ENCODE data around the gene C10orf88. TPM values are rescaled to one million over a fixed set of nuclear protein-coding genes. Genes with fewer than 3 reads are reported as not detected.

Gene C10orf88
- total and polyA plus RNA-seq, 9 of the 15 experiments (the other 6 are each of a cell fraction or from before 2014, with no cell fraction given): 2.5 to 9.6 (median 7.5) TPM

DNA sequence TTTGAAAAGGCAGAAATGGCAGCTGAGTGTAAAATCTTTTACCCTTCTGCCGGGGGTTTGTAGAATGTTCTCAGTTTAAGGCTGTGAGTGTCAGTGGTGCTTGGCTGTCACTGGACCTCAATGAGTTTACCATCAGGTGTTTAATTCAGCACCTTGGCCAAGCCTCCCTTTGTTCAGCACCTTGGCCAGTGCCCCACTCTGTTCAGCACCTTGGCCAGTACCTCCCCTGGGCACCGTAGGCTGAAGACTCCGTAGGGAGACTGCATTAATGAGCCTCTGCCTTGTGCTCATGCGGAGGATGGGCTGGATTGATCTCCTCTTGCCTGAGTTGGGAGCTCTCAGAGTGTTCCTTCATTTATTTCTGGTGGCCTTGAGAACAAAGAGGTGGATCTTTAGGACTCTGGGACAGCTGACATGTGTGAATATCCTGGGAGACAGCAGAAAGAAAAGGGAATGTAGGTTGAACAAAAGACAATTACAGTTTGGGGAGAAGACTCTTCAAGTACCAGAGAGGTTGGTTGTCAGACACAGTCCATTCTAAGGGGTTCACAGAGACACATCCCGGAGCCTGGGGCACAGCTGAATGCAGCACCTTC lies 42.0 kb downstream of the C10orf88 start (continued):
- TF ChIP-seq E2F8 (IDR thresholded peaks at IDR 0.05; ENCODE audit: low read depth, partially characterized antibody) (peak; percentile 44), DDX20 (tag; IDR thresholded peaks at IDR 0.05; ENCODE audit: low read depth) (no peak; the same call in 1 of the 2 replicates), ZNF696 (CRISPR knock-in tag; conservative IDR thresholded peaks at IDR 0.05) (no peak), SIRT6 (IDR thresholded peaks at IDR 0.05; ENCODE audit: low read depth, low read length) (no peak), MXI1 (IDR thresholded peaks at IDR 0.05; ENCODE audit: low read depth, low read length) (0 out of 2 replicates have a peak, but pooled peaks have one; percentile 29), TAL1 (IDR thresholded peaks at IDR 0.05) (no peak), SAP30 (IDR thresholded peaks at IDR 0.05; ENCODE audit: borderline replicate concordance, insufficient read depth, low read depth, low read length, poor library complexity, severe bottlenecking) (peak; percentile 70), MAX (CRISPR knock-in tag; IDR thresholded peaks at IDR 0.05) (peak; percentile 68; the same call in 1 of the 2 replicates), ASH1L (IDR thresholded peaks at IDR 0.05; ENCODE audit: borderline replicate concordance, low read depth, partially characterized antibody) (no peak), ESRRA (IDR thresholded peaks at IDR 0.05; ENCODE audit: borderline replicate concordance, low read depth) (no peak), EWSR1 (IDR thresholded peaks at IDR 0.05; ENCODE audit: borderline replicate concordance, low read depth, partially characterized antibody) (no peak), HDAC2 (IDR thresholded peaks at IDR 0.05) (peak; percentile 93), RFX5 (IDR thresholded peaks at IDR 0.05; ENCODE audit: low read depth, low read length) (no peak), ZNF12 (CRISPR knock-in tag; IDR thresholded peaks at IDR 0.05) (peak; percentile 88; the same call in 1 of the 2 replicates)
- TF ChIP-seq, protein P1, sequence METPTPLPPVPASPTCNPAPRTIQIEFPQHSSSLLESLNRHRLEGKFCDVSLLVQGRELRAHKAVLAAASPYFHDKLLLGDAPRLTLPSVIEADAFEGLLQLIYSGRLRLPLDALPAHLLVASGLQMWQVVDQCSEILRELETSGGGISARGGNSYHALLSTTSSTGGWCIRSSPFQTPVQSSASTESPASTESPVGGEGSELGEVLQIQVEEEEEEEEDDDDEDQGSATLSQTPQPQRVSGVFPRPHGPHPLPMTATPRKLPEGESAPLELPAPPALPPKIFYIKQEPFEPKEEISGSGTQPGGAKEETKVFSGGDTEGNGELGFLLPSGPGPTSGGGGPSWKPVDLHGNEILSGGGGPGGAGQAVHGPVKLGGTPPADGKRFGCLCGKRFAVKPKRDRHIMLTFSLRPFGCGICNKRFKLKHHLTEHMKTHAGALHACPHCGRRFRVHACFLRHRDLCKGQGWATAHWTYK (CRISPR knock-in tag; IDR thresholded peaks at IDR 0.05): 0 out of 2 replicates have a peak, but pooled peaks have one; percentile 36
- TF ChIP-seq, protein P2, sequence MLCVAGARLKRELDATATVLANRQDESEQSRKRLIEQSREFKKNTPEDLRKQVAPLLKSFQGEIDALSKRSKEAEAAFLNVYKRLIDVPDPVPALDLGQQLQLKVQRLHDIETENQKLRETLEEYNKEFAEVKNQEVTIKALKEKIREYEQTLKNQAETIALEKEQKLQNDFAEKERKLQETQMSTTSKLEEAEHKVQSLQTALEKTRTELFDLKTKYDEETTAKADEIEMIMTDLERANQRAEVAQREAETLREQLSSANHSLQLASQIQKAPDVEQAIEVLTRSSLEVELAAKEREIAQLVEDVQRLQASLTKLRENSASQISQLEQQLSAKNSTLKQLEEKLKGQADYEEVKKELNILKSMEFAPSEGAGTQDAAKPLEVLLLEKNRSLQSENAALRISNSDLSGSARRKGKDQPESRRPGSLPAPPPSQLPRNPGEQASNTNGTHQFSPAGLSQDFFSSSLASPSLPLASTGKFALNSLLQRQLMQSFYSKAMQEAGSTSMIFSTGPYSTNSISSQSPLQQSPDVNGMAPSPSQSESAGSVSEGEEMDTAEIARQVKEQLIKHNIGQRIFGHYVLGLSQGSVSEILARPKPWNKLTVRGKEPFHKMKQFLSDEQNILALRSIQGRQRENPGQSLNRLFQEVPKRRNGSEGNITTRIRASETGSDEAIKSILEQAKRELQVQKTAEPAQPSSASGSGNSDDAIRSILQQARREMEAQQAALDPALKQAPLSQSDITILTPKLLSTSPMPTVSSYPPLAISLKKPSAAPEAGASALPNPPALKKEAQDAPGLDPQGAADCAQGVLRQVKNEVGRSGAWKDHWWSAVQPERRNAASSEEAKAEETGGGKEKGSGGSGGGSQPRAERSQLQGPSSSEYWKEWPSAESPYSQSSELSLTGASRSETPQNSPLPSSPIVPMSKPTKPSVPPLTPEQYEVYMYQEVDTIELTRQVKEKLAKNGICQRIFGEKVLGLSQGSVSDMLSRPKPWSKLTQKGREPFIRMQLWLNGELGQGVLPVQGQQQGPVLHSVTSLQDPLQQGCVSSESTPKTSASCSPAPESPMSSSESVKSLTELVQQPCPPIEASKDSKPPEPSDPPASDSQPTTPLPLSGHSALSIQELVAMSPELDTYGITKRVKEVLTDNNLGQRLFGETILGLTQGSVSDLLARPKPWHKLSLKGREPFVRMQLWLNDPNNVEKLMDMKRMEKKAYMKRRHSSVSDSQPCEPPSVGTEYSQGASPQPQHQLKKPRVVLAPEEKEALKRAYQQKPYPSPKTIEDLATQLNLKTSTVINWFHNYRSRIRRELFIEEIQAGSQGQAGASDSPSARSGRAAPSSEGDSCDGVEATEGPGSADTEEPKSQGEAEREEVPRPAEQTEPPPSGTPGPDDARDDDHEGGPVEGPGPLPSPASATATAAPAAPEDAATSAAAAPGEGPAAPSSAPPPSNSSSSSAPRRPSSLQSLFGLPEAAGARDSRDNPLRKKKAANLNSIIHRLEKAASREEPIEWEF (CRISPR knock-in tag; IDR thresholded peaks at IDR 0.05): 0 out of 2 replicates have a peak, but pooled peaks have one; percentile 42
